Lower leg skin (tissue), 3 donors: ENCODE results near the gene PLXDC2.
"Not testable (repeated sequence)": the region's sequence is repeated elsewhere in the genome, so short reads cannot be mapped to it uniquely, and the experiment has no call there.

Experiments
- POLR2A ChIP-seq, 2 donors: fragments of 450-650 bp; IDR thresholded peaks; one replicate each; pipeline ENCODE4 v1.6.1; 2016 to 2017; ENCODE audit warnings: antibody characterized with exemption in 2 of 2, mild to moderate bottlenecking in 1 of 2, moderate library complexity in 1 of 2
- TF ChIP-seq, protein P1 (sequence below), 3 donors: fragments of 450-650 bp; IDR thresholded peaks; one replicate each; pipeline ENCODE4 v1.5.1; 2016; ENCODE audit warnings: antibody characterized with exemption in 3 of 3, mild to moderate bottlenecking in 3 of 3, moderate library complexity in 2 of 3

DNA sequence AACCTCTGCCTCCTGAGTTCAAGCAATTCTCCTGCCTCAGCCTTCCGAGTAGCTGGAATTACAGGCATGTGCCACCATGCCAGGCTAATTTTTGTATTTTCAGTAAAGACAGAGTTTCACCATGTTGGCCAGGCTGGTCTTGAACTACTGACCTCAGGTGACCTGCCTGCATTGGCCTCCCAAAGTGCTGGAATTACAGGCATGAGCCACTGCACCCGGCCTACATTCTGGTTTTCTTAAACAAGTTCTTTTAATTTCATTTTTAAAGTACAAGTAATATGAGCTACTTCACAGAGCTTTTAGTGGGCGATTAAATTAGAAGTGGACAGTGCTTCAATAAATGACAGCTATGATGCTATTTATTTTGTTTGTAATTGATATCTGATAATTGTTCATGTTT is 46.4 kb upstream of the PLXDC2 start:
- TF ChIP-seq, protein P1, sequence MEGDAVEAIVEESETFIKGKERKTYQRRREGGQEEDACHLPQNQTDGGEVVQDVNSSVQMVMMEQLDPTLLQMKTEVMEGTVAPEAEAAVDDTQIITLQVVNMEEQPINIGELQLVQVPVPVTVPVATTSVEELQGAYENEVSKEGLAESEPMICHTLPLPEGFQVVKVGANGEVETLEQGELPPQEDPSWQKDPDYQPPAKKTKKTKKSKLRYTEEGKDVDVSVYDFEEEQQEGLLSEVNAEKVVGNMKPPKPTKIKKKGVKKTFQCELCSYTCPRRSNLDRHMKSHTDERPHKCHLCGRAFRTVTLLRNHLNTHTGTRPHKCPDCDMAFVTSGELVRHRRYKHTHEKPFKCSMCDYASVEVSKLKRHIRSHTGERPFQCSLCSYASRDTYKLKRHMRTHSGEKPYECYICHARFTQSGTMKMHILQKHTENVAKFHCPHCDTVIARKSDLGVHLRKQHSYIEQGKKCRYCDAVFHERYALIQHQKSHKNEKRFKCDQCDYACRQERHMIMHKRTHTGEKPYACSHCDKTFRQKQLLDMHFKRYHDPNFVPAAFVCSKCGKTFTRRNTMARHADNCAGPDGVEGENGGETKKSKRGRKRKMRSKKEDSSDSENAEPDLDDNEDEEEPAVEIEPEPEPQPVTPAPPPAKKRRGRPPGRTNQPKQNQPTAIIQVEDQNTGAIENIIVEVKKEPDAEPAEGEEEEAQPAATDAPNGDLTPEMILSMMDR (IDR thresholded peaks at IDR 0.05), result not testable (repeated sequence)
- TF ChIP-seq POLR2A (IDR thresholded peaks at IDR 0.05), result not testable (repeated sequence)
